B cell (primary cell): ENCODE measurements around the gene KRTAP9-2.
"Not testable (repeated sequence)": the region's sequence is repeated elsewhere in the genome, so short reads cannot be mapped to it uniquely, and the experiment has no call there.

Experiments used
- CTCF ChIP-seq: fragments of 200-600 bp; IDR thresholded peaks from one replicate; pipeline ENCODE4 v1.8.0; 2022; ENCODE audit warnings: antibody characterized with exemption, mild to moderate bottlenecking
- EZH2 ChIP-seq: IDR thresholded peaks from 2 replicates; pipeline ENCODE4 v1.6.1; 2012; ENCODE audit warnings: borderline replicate concordance, low read depth, mild to moderate bottlenecking, moderate library complexity, low read length; ENCODE audit not compliant: insufficient read depth, poor library complexity, severe bottlenecking

- not testable (repeated sequence) for TF ChIP-seq CTCF, EZH2
Observed at GRCh38 chr17:41226598-41227095, at the start of gene KRTAP9-2.
